ENCODE measurements around the gene MAPK14.

DNA sequence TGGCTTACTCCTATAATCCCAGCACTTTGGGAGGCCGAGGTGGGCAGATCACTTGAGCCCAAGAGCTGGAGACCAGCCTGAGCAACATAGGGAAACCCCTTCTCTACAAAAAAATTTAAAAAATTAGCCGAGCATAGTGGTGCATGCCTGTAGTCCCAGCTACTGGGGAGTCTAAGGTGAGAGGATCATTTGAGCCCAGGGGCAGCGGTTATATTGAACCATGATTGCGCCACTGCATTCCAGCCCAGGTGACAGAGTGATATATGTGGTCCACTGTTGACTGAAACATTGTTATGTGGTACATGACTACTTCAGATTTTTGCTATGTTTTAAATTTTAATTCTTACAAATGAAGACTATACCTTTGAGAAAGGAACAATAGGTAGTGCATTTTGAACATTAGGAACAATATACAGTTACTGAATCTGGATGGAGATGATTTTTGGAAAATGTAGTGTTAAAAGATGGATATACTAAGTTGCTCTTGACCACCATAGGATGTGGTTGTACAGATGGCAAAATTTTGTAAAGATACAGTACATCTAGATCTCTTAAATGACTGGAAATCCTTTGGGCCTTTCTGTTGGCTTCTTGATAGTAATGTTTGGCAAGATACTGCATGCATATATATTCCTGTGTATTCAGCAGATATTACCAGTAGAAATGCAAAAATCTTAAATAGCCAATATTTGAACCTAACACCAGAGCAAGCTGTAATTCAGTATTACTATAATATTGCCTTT is 35.9 kb downstream of the MAPK14 start:
- TF ChIP-seq RNF2 (IDR thresholded peaks at IDR 0.05) (no peak), CEBPG (CRISPR knock-in tag; IDR thresholded peaks at IDR 0.05) (no peak), CEBPG (tag; conservative IDR thresholded peaks at IDR 0.05 in 1 of 2, IDR thresholded peaks at IDR 0.05 in 1 of 2) (no peak), SREBF2 (CRISPR knock-in tag; IDR thresholded peaks at IDR 0.05) (no peak), KLF1 (tag; IDR thresholded peaks at IDR 0.05) (no peak), EZH2 (IDR thresholded peaks at IDR 0.05; ENCODE audit: borderline replicate concordance, low read depth, low read length) (no peak), POLR2A (conservative IDR thresholded peaks at IDR 0.05) (no peak), STAT5A (IDR thresholded peaks at IDR 0.05; ENCODE audit: borderline replicate concordance, low read length) (no peak), MAFF (IDR thresholded peaks at IDR 0.05; ENCODE audit: low read length) (no peak), CREB3 (tag; conservative IDR thresholded peaks at IDR 0.05; ENCODE audit: low read depth) (no peak)
- TF ChIP-seq, protein P1, sequence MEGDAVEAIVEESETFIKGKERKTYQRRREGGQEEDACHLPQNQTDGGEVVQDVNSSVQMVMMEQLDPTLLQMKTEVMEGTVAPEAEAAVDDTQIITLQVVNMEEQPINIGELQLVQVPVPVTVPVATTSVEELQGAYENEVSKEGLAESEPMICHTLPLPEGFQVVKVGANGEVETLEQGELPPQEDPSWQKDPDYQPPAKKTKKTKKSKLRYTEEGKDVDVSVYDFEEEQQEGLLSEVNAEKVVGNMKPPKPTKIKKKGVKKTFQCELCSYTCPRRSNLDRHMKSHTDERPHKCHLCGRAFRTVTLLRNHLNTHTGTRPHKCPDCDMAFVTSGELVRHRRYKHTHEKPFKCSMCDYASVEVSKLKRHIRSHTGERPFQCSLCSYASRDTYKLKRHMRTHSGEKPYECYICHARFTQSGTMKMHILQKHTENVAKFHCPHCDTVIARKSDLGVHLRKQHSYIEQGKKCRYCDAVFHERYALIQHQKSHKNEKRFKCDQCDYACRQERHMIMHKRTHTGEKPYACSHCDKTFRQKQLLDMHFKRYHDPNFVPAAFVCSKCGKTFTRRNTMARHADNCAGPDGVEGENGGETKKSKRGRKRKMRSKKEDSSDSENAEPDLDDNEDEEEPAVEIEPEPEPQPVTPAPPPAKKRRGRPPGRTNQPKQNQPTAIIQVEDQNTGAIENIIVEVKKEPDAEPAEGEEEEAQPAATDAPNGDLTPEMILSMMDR (IDR thresholded peaks at IDR 0.05 in 2 of 3, conservative IDR thresholded peaks at IDR 0.05 in 1 of 3; ENCODE audit: insufficient read depth in 2 of 3, low read depth in 1 of 3, low read length in 3 of 3): no peak
